ENCODE measurements around the gene HGS. TPM values are rescaled to one million over a fixed set of nuclear protein-coding genes. Genes with fewer than 3 reads are reported as not detected.

Gene HGS
- total RNA-seq, 4 donors from 2014 or later, result 48.2 to 86.8 (median 84.0) TPM

GRCh38 chr17:81676906-81677305, 6.9 kb upstream of the HGS start:
- no peaks in the 10 kb centered on the region for H3K9me3 ChIP-seq
- no peak for DNase-seq
- peaks cover 0 to 5% (median 2%) of the 10 kb centered on the region in 3 donors for H3K4me1 ChIP-seq
- TF ChIP-seq POLR2A (IDR thresholded peaks at IDR 0.05), result no peak
- TF ChIP-seq CTCF (IDR thresholded peaks at IDR 0.05), result no peak
- intact Hi-C loops (cut with DNase I), result no loop called here
- no peaks in the 10 kb centered on the region for H3K27me3 ChIP-seq
- peaks cover 9 to 57% (median 22%) of the 10 kb centered on the region in 3 donors for H3K36me3 ChIP-seq
- no peak overlapping the region for H3K4me3 ChIP-seq
- H3K27ac ChIP-seq, result no peak overlapping the region
- WGBS, 2 donors, result 82% methylated on average over 13 to 14 of the region's 17 CpGs

GRCh38 chr17:81680150-81680549, 3.7 kb upstream of the HGS start:
- Histone ChIP-seq H3K4me1 (peaks cover 18 to 26% (median 23%) of the 10 kb centered on the region in 3 donors), H3K27me3 (no peaks in the 10 kb centered on the region), H3K27ac (no peak overlapping the region), H3K4me3 (no peak overlapping the region), H3K36me3 (peaks cover 0 to 25% (median 0%) of the 10 kb centered on the region in 3 donors), H3K9me3 (no peaks in the 10 kb centered on the region)
- DNase-seq, result no peak
- intact Hi-C loops (cut with DNase I), result no loop called here
- 83 to 87% methylated on average over 9 to 11 of the region's 11 CpGs for WGBS, 2 donors
- TF ChIP-seq CTCF (IDR thresholded peaks at IDR 0.05) (no peak), POLR2A (IDR thresholded peaks at IDR 0.05) (no peak)

- Histone ChIP-seq H3K4me3 (no peak overlapping the region), H3K4me1 (peaks cover 24 to 42% (median 29%) of the 10 kb centered on the region in 3 donors), H3K27ac (no peak overlapping the region), H3K36me3 (peaks cover 8 to 36% (median 10%) of the 10 kb centered on the region in 3 donors), H3K9me3 (no peaks in the 10 kb centered on the region), H3K27me3 (no peaks in the 10 kb centered on the region)
- TF ChIP-seq CTCF (IDR thresholded peaks at IDR 0.05) (no peak), POLR2A (IDR thresholded peaks at IDR 0.05) (no peak)
- 52% methylated on average over 5 of the region's 17 CpGs; no CpG with 5 or more reads in 1 of the 2 donors for WGBS, 2 donors
- DNase-seq, result no peak
- intact Hi-C loops (cut with DNase I), result no loop called here
Observed at GRCh38 chr17:81681672-81682071, 2.1 kb upstream of the HGS start.

- DNase-seq, result no peak
- H3K4me3 ChIP-seq, result peak overlapping the region; percentile 85 to 97 (median 95)
- H3K4me1 ChIP-seq, result peaks cover 24 to 49% (median 29%) of the 10 kb centered on the region in 3 donors
- H3K27ac ChIP-seq, result peak overlapping the region; percentile 86 to 98 (median 94)
- H3K27me3 ChIP-seq, result no peaks in the 10 kb centered on the region
- peaks cover 18 to 46% (median 20%) of the 10 kb centered on the region in 3 donors for H3K36me3 ChIP-seq
- intact Hi-C loops (cut with DNase I), result no loop called here
- H3K9me3 ChIP-seq, result no peaks in the 10 kb centered on the region
- TF ChIP-seq CTCF (IDR thresholded peaks at IDR 0.05), result no peak
- TF ChIP-seq POLR2A (IDR thresholded peaks at IDR 0.05), result no peak
- WGBS, 2 donors, result 23 to 26% methylated on average over 12 of the region's 19 CpGs
Observed at GRCh38 chr17:81682565-81683207, 1.1 kb upstream of the HGS start.

GRCh38 chr17:81683208-81683583, 615 bp upstream of the HGS start:
- TF ChIP-seq CTCF (IDR thresholded peaks at IDR 0.05) (no peak), POLR2A (IDR thresholded peaks at IDR 0.05) (no peak)
- intact Hi-C loops (cut with DNase I), result no loop called here
- 0% methylated on average over 7 of the region's 37 CpGs; no CpG with 5 or more reads in 1 of the 2 donors for WGBS, 2 donors

More at GRCh38 chr17:81683208-81683583, 615 bp upstream of the HGS start:
- Histone ChIP-seq H3K27me3 (no peaks in the 10 kb centered on the region), H3K4me3 (peak overlapping the region; percentile 85 to 97 (median 95)), H3K4me1 (peaks cover 27 to 55% (median 32%) of the 10 kb centered on the region in 3 donors), H3K9me3 (no peaks in the 10 kb centered on the region), H3K27ac (peak overlapping the region; percentile 86 to 98 (median 94)), H3K36me3 (peaks cover 22 to 52% (median 25%) of the 10 kb centered on the region in 3 donors)
- no peak for DNase-seq

Data from esophagus squamous epithelium (tissue), 5 donors.